OCI-LY3 (cell line): ENCODE results near the gene ARHGAP42.

Experiments
- CTCF ChIP-seq: fragments of 200-600, 300-600 bp; sonication (generic); IDR thresholded peaks from 2 replicates; pipeline ENCODE4 v1.5.1; 2014; ENCODE audit warnings: antibody characterized with exemption, low read length, low read depth
- EZH2phosphoT487 ChIP-seq: fragments of 200-600 bp; shearing (Covaris generic); IDR thresholded peaks from 2 replicates; pipeline ENCODE4 v1.6.1; 2018; ENCODE audit warnings: antibody characterized with exemption, mixed run types, low read depth

- TF ChIP-seq CTCF (no peak), EZH2phosphoT487 (no peak)
These were observed 73.7 kb downstream of the ARHGAP42 start for GRCh38 chr11:100760744-100761143.
